ENCODE measurements around the gene JARID2. TPM values are rescaled to one million over a fixed set of nuclear protein-coding genes. Genes with fewer than 3 reads are reported as not detected.

Gene JARID2
- polyA plus RNA-seq, 1 experiment, result 6.1 TPM

GRCh38 chr6:15399641-15400470 is 154.0 kb downstream of the JARID2 start:
- DNase-seq (ENCODE audit: low read depth), result peak; percentile 34
- Histone ChIP-seq H3K36me3 (ENCODE audit: control insufficient read depth, insufficient read depth, low read length) (no peaks in the 10 kb centered on the region), H3K27me3 (ENCODE audit: control insufficient read depth, insufficient read depth, low read length) (no peaks in the 10 kb centered on the region), H3K4me3 (ENCODE audit: low read depth, low read length) (peak overlapping the region; percentile 23)
- no peak for TF ChIP-seq CTCF (IDR thresholded peaks at IDR 0.05; ENCODE audit: insufficient read depth, low read depth, low read length)
- ChIA-PET POLR2A (interaction anchor here (0.6 kb wide), 1 partner anchor 10 kb away, joined by 3 read pairs; no protein-coding TSS in a partner anchor), CTCF (interaction anchor here (1.3 to 2.2 kb wide), 3 partner anchors 9 to 226 kb away, joined by 3 to 15 read pairs (median 3); no protein-coding TSS in a partner anchor)

GRCh38 chr6:15400572-15401004 is 154.7 kb downstream of the JARID2 start:
- DNase-seq (ENCODE audit: low read depth), result no peak

GRCh38 chr6:15401120-15401519 is 155.3 kb downstream of the JARID2 start:
- CTCF ChIA-PET, result interaction anchor here (0.9 to 2.2 kb wide), 3 partner anchors 10 to 225 kb away, joined by 3 to 15 read pairs (median 4); no protein-coding TSS in a partner anchor

More at GRCh38 chr6:15400572-15401004, 154.7 kb downstream of the JARID2 start:
- TF ChIP-seq CTCF (IDR thresholded peaks at IDR 0.05; ENCODE audit: insufficient read depth, low read depth, low read length), result no peak
- peak overlapping the region; percentile 5; the same call in 1 of the 2 replicates for H3K4me3 ChIP-seq (ENCODE audit: low read depth, low read length)
- ChIA-PET POLR2A (no interaction called here), CTCF (interaction anchor here (0.9 to 2.2 kb wide), 4 partner anchors 10 to 225 kb away, joined by 3 to 15 read pairs (median 4); no protein-coding TSS in a partner anchor)
- no peaks in the 10 kb centered on the region for H3K36me3 ChIP-seq (ENCODE audit: control insufficient read depth, insufficient read depth, low read length)
- H3K27me3 ChIP-seq (ENCODE audit: control insufficient read depth, insufficient read depth, low read length), result no peaks in the 10 kb centered on the region

GRCh38 chr6:15401769-15402250 is 155.9 kb downstream of the JARID2 start:
- Histone ChIP-seq H3K36me3 (ENCODE audit: control insufficient read depth, insufficient read depth, low read length) (no peaks in the 10 kb centered on the region), H3K4me3 (ENCODE audit: low read depth, low read length) (no peak overlapping the region), H3K27me3 (ENCODE audit: control insufficient read depth, insufficient read depth, low read length) (no peaks in the 10 kb centered on the region)
- CTCF ChIA-PET, result no interaction called here
- POLR2A ChIA-PET, result no interaction called here
- no peak for DNase-seq (ENCODE audit: low read depth)
- no peak for TF ChIP-seq CTCF (IDR thresholded peaks at IDR 0.05; ENCODE audit: insufficient read depth, low read depth, low read length)

More at GRCh38 chr6:15401120-15401519, 155.3 kb downstream of the JARID2 start:
- POLR2A ChIA-PET, result no interaction called here
- Histone ChIP-seq H3K36me3 (ENCODE audit: control insufficient read depth, insufficient read depth, low read length) (no peaks in the 10 kb centered on the region), H3K4me3 (ENCODE audit: low read depth, low read length) (no peak overlapping the region), H3K27me3 (ENCODE audit: control insufficient read depth, insufficient read depth, low read length) (no peaks in the 10 kb centered on the region)
- no peak for DNase-seq (ENCODE audit: low read depth)
- TF ChIP-seq CTCF (IDR thresholded peaks at IDR 0.05; ENCODE audit: insufficient read depth, low read depth, low read length), result no peak

GRCh38 chr6:15402406-15403045 is 156.7 kb downstream of the JARID2 start:
- H3K36me3 ChIP-seq (ENCODE audit: control insufficient read depth, insufficient read depth, low read length), result no peaks in the 10 kb centered on the region
- TF ChIP-seq CTCF (IDR thresholded peaks at IDR 0.05; ENCODE audit: insufficient read depth, low read depth, low read length), result no peak
- CTCF ChIA-PET, result interaction anchor here (1.0 kb wide), 1 partner anchor 28 kb away, joined by 3 read pairs; no protein-coding TSS in a partner anchor
- POLR2A ChIA-PET, result no interaction called here
- no peaks in the 10 kb centered on the region for H3K27me3 ChIP-seq (ENCODE audit: control insufficient read depth, insufficient read depth, low read length)
- H3K4me3 ChIP-seq (ENCODE audit: low read depth, low read length), result no peak overlapping the region
- DNase-seq (ENCODE audit: low read depth), result no peak
